PFSK-1 (cell line): Measurements from ENCODE around the gene VPS8.

Source experiments
- FOXP2 ChIP-seq: optimal IDR thresholded peaks from 2 replicates; pipeline ENCODE3; 2011; ENCODE audit warnings: borderline replicate concordance, control low read depth, inconsistent platforms; ENCODE audit not compliant: insufficient read depth; ENCODE audit errors: extremely low read length, extremely low read depth
- POLR2AphosphoS5 ChIP-seq: IDR thresholded peaks from 2 replicates; pipeline ENCODE4 v1.6.1; 2012; ENCODE audit warnings: low read depth, mild to moderate bottlenecking, control low read depth, low read length, moderate library complexity
- SIN3A ChIP-seq: IDR thresholded peaks from 2 replicates; pipeline ENCODE4 v1.6.1; 2012; ENCODE audit warnings: mild to moderate bottlenecking, low read length, moderate library complexity, borderline replicate concordance; ENCODE audit not compliant: insufficient read depth
- TAF1 ChIP-seq: IDR thresholded peaks from 2 replicates; pipeline ENCODE4 v1.6.1; 2012; ENCODE audit warnings: low read length, control low read depth, borderline replicate concordance; ENCODE audit not compliant: insufficient read depth
- TF ChIP-seq, protein P1 (sequence below), 2 experiments: IDR thresholded peaks; 2 replicates each; pipeline versions ENCODE4 v1.6.1 to v1.8.0; 2011 to 2012; ENCODE audit warnings: low read depth in 2 of 2, low read length in 2 of 2, control low read depth in 1 of 2, inconsistent platforms in 1 of 2, mild to moderate bottlenecking in 1 of 2, moderate library complexity in 1 of 2; ENCODE audit not compliant: insufficient read depth in 1 of 2

DNA sequence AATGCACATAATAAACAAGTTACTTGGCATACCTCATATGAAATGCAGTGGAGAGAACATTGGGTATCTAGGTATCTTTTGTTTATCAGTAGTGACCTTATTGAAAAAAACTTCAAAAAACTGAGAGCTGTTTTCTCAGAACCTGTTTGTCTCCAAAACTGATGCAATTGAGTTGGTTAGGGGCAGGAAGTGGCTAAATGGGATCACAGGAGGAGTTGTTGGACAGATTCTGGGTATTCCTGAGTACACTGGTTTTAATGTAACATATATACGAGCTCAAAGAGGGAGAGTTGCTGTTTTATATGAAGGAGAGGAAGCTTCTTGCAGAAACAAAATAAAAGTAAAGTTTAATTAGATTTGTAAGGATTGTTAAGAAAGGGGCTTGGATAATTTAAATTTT lies 181.4 kb downstream of the VPS8 start:
- TF ChIP-seq TAF1, result no peak
- TF ChIP-seq POLR2AphosphoS5, result no peak
- TF ChIP-seq FOXP2, result no peak
- TF ChIP-seq, protein P1, sequence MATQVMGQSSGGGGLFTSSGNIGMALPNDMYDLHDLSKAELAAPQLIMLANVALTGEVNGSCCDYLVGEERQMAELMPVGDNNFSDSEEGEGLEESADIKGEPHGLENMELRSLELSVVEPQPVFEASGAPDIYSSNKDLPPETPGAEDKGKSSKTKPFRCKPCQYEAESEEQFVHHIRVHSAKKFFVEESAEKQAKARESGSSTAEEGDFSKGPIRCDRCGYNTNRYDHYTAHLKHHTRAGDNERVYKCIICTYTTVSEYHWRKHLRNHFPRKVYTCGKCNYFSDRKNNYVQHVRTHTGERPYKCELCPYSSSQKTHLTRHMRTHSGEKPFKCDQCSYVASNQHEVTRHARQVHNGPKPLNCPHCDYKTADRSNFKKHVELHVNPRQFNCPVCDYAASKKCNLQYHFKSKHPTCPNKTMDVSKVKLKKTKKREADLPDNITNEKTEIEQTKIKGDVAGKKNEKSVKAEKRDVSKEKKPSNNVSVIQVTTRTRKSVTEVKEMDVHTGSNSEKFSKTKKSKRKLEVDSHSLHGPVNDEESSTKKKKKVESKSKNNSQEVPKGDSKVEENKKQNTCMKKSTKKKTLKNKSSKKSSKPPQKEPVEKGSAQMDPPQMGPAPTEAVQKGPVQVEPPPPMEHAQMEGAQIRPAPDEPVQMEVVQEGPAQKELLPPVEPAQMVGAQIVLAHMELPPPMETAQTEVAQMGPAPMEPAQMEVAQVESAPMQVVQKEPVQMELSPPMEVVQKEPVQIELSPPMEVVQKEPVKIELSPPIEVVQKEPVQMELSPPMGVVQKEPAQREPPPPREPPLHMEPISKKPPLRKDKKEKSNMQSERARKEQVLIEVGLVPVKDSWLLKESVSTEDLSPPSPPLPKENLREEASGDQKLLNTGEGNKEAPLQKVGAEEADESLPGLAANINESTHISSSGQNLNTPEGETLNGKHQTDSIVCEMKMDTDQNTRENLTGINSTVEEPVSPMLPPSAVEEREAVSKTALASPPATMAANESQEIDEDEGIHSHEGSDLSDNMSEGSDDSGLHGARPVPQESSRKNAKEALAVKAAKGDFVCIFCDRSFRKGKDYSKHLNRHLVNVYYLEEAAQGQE (IDR thresholded peaks at IDR 0.05; ENCODE audit: insufficient read depth in 1 of 2, low read depth in 2 of 2, low read length in 2 of 2), result no peak
- no peak for TF ChIP-seq SIN3A
